GM23338 (cell line): ENCODE results near the gene RPP25.
A peak's percentile ranks its signal among the peaks of the same experiment; 100 is the strongest.

Source experiments
- CTCF ChIP-seq, 2 experiments: fragments of 200-600 bp in 1 of 2; sonication (generic) in 1 of 2; conservative IDR thresholded peaks; 2 replicates each; pipeline versions ENCODE4 v1.5.1 to v1.6.1; 2016 to 2017; ENCODE audit warnings: antibody characterized with exemption in 2 of 2, low read depth in 2 of 2, mild to moderate bottlenecking in 2 of 2, moderate library complexity in 1 of 2
- EZH2 ChIP-seq: fragments of 200-600 bp; sonication (generic); IDR thresholded peaks from one replicate; pipeline ENCODE4 v1.8.0; 2017; ENCODE audit warnings: antibody characterized with exemption, mild to moderate bottlenecking, low read depth; ENCODE audit not compliant: unreplicated experiment
- EZH2phosphoT487 ChIP-seq: fragments of 200-600 bp; sonication (generic); IDR thresholded peaks from one replicate; pipeline ENCODE4 v1.8.1; 2018; ENCODE audit warnings: antibody characterized with exemption; ENCODE audit not compliant: unreplicated experiment
- POLR2AphosphoS5 ChIP-seq: IDR thresholded peaks from 2 replicates; pipeline ENCODE4 v1.6.1; 2016; ENCODE audit warnings: antibody characterized with exemption, low read depth
- REST ChIP-seq: IDR thresholded peaks from one replicate; pipeline ENCODE4 v1.6.1; 2018; ENCODE audit warnings: antibody characterized with exemption; ENCODE audit not compliant: unreplicated experiment
- ZNF462 ChIP-seq: fragments of 250-450 bp; sonication (Bioruptor Pico); IDR thresholded peaks from 2 replicates; pipeline ENCODE4 v1.5.0; 2020; ENCODE audit warnings: mild to moderate bottlenecking, moderate library complexity

GRCh38 chr15:74937590-74938371 is 18.8 kb downstream of the RPP25 start, which contains the start of gene COX5A:
- TF ChIP-seq CTCF (conservative IDR thresholded peaks at IDR 0.05; ENCODE audit: low read depth in 2 of 2) (no peak), EZH2 (no peak), POLR2AphosphoS5 (peak; percentile 95), REST (no peak), ZNF462 (CRISPR knock-in tag) (no peak), EZH2phosphoT487 (no peak)
